ENCODE data around the gene HHAT.

Gene HHAT

GRCh38 chr1:210527091-210527490, 198.4 kb downstream of the HHAT start:
- Mint-ChIP-seq H3K4me3 (no peak overlapping the region), H3K27ac (no peak overlapping the region), H3K9me3 (no peaks in the 10 kb centered on the region), H3K36me3 (no peaks in the 10 kb centered on the region), H3K4me1 (no peaks in the 10 kb centered on the region)
- DNase-seq (ENCODE audit: low spot score in 2 of 2) (no peak), ATAC-seq (no peak)

- H3K4me3 Mint-ChIP-seq, result no peak overlapping the region
- no peaks in the 10 kb centered on the region for H3K4me1 Mint-ChIP-seq
- DNase-seq (ENCODE audit: low spot score in 2 of 2), result no peak
- no peak overlapping the region for H3K27ac Mint-ChIP-seq
- no peaks in the 10 kb centered on the region for H3K36me3 Mint-ChIP-seq
- no peak for ATAC-seq
- H3K9me3 Mint-ChIP-seq, result no peaks in the 10 kb centered on the region
Observed at GRCh38 chr1:210531475-210532222, 202.9 kb downstream of the HHAT start.

- Mint-ChIP-seq H3K27ac (no peak overlapping the region), H3K9me3 (no peaks in the 10 kb centered on the region), H3K36me3 (no peaks in the 10 kb centered on the region), H3K4me1 (no peaks in the 10 kb centered on the region), H3K4me3 (no peak overlapping the region)
- ATAC-seq, result no peak
- DNase-seq (ENCODE audit: low spot score in 2 of 2), result no peak
Observed at GRCh38 chr1:210532223-210532598, 203.5 kb downstream of the HHAT start.

- no peak for DNase-seq (ENCODE audit: low spot score in 2 of 2)
- no peak overlapping the region for H3K4me3 Mint-ChIP-seq
- no peak for ATAC-seq
- H3K4me1 Mint-ChIP-seq, result no peaks in the 10 kb centered on the region
- H3K36me3 Mint-ChIP-seq, result no peaks in the 10 kb centered on the region
- no peaks in the 10 kb centered on the region for H3K9me3 Mint-ChIP-seq
- H3K27ac Mint-ChIP-seq, result no peak overlapping the region
Observed at GRCh38 chr1:210535761-210536160, 207.1 kb downstream of the HHAT start.

GRCh38 chr1:210536254-210536961, 207.7 kb downstream of the HHAT start:
- H3K4me3 Mint-ChIP-seq, result no peak overlapping the region
- H3K4me1 Mint-ChIP-seq, result no peaks in the 10 kb centered on the region
- H3K27ac Mint-ChIP-seq, result no peak overlapping the region
- H3K36me3 Mint-ChIP-seq, result no peaks in the 10 kb centered on the region
- ATAC-seq, result no peak
- no peaks in the 10 kb centered on the region for H3K9me3 Mint-ChIP-seq
- DNase-seq (ENCODE audit: low spot score in 2 of 2), result no peak

GRCh38 chr1:210540288-210540687, 211.6 kb downstream of the HHAT start:
- ATAC-seq, result no peak
- H3K36me3 Mint-ChIP-seq, result no peaks in the 10 kb centered on the region
- no peak for DNase-seq (ENCODE audit: low spot score in 2 of 2)
- H3K4me1 Mint-ChIP-seq, result peaks cover 6% of the 10 kb centered on the region
- no peak overlapping the region for H3K27ac Mint-ChIP-seq
- H3K9me3 Mint-ChIP-seq, result no peaks in the 10 kb centered on the region
- no peak overlapping the region for H3K4me3 Mint-ChIP-seq

GRCh38 chr1:210541680-210542358, 213.1 kb downstream of the HHAT start:
- Mint-ChIP-seq H3K9me3 (peaks cover 2% of the 10 kb centered on the region), H3K36me3 (no peaks in the 10 kb centered on the region), H3K27ac (no peak overlapping the region), H3K4me3 (no peak overlapping the region), H3K4me1 (peaks cover 6% of the 10 kb centered on the region)
- no peak for DNase-seq (ENCODE audit: low spot score in 2 of 2)
- no peak for ATAC-seq

- H3K4me3 Mint-ChIP-seq, result no peak overlapping the region
- ATAC-seq (no peak), DNase-seq (ENCODE audit: low spot score in 2 of 2) (no peak)
- no peaks in the 10 kb centered on the region for H3K9me3 Mint-ChIP-seq
- no peaks in the 10 kb centered on the region for H3K4me1 Mint-ChIP-seq
- no peaks in the 10 kb centered on the region for H3K36me3 Mint-ChIP-seq
- H3K27ac Mint-ChIP-seq, result no peak overlapping the region
Observed at GRCh38 chr1:210551899-210552298, 223.2 kb downstream of the HHAT start.

- Mint-ChIP-seq H3K27ac (no peak overlapping the region), H3K4me3 (no peak overlapping the region), H3K36me3 (no peaks in the 10 kb centered on the region), H3K4me1 (no peaks in the 10 kb centered on the region), H3K9me3 (no peaks in the 10 kb centered on the region)
- ATAC-seq (no peak), DNase-seq (ENCODE audit: low spot score in 2 of 2) (no peak)
Observed at GRCh38 chr1:210553711-210554110, 225.0 kb downstream of the HHAT start.

GRCh38 chr1:210554382-210554781, 225.7 kb downstream of the HHAT start:
- DNase-seq (ENCODE audit: low spot score in 2 of 2) (no peak), ATAC-seq (no peak)
- Mint-ChIP-seq H3K4me3 (no peak overlapping the region), H3K36me3 (no peaks in the 10 kb centered on the region), H3K9me3 (no peaks in the 10 kb centered on the region), H3K4me1 (no peaks in the 10 kb centered on the region), H3K27ac (no peak overlapping the region)

GRCh38 chr1:210556475-210556874, 227.8 kb downstream of the HHAT start:
- Mint-ChIP-seq H3K4me3 (no peak overlapping the region), H3K9me3 (no peaks in the 10 kb centered on the region), H3K27ac (no peak overlapping the region), H3K4me1 (no peaks in the 10 kb centered on the region), H3K36me3 (no peaks in the 10 kb centered on the region)
- ATAC-seq (no peak), DNase-seq (ENCODE audit: low spot score in 2 of 2) (no peak)

GRCh38 chr1:210557426-210558077, 228.8 kb downstream of the HHAT start:
- no peak for DNase-seq (ENCODE audit: low spot score in 2 of 2)
- Mint-ChIP-seq H3K4me3 (no peak overlapping the region), H3K9me3 (no peaks in the 10 kb centered on the region), H3K4me1 (no peaks in the 10 kb centered on the region), H3K27ac (no peak overlapping the region), H3K36me3 (no peaks in the 10 kb centered on the region)
- ATAC-seq, result no peak

- DNase-seq (ENCODE audit: low spot score in 2 of 2) (no peak), ATAC-seq (no peak)
- no peaks in the 10 kb centered on the region for H3K4me1 Mint-ChIP-seq
- H3K4me3 Mint-ChIP-seq, result no peak overlapping the region
- H3K9me3 Mint-ChIP-seq, result no peaks in the 10 kb centered on the region
- no peaks in the 10 kb centered on the region for H3K36me3 Mint-ChIP-seq
- H3K27ac Mint-ChIP-seq, result no peak overlapping the region
Observed at GRCh38 chr1:210558302-210558701, 229.6 kb downstream of the HHAT start.

GRCh38 chr1:210565306-210565705, 236.6 kb downstream of the HHAT start:
- no peak for DNase-seq (ENCODE audit: low spot score in 2 of 2)
- no peaks in the 10 kb centered on the region for H3K36me3 Mint-ChIP-seq
- ATAC-seq, result no peak
- no peaks in the 10 kb centered on the region for H3K9me3 Mint-ChIP-seq
- H3K4me3 Mint-ChIP-seq, result no peak overlapping the region
- H3K4me1 Mint-ChIP-seq, result no peaks in the 10 kb centered on the region
- no peak overlapping the region for H3K27ac Mint-ChIP-seq

GRCh38 chr1:210568631-210569030, 239.9 kb downstream of the HHAT start:
- no peak for ATAC-seq
- Mint-ChIP-seq H3K4me1 (no peaks in the 10 kb centered on the region), H3K27ac (no peak overlapping the region), H3K36me3 (no peaks in the 10 kb centered on the region), H3K9me3 (no peaks in the 10 kb centered on the region), H3K4me3 (no peak overlapping the region)
- no peak for DNase-seq (ENCODE audit: low spot score in 2 of 2)
